H1 (cell line): Measurements from ENCODE around the gene LTA4H. TPM values are rescaled to one million over a fixed set of nuclear protein-coding genes. Genes with fewer than 3 reads are reported as not detected.

Experiments used
- CBX8 ChIP-seq: fragments of 300-800, 300-1000 bp; sonication (generic); IDR thresholded peaks from 2 replicates; pipeline ENCODE4 v1.7.1; 2016; ENCODE audit warnings: low read depth, low read length, borderline replicate concordance
- KDM4A ChIP-seq: IDR thresholded peaks from one replicate; pipeline ENCODE4 v1.7.1; 2012; ENCODE audit warnings: low read depth, mild to moderate bottlenecking, moderate library complexity, low read length, inconsistent platforms; ENCODE audit not compliant: severe bottlenecking
- SIN3A ChIP-seq, 2 experiments: IDR thresholded peaks in 1 of 2; conservative IDR thresholded peaks in 1 of 2; 2 replicates each; pipeline ENCODE4 v1.6.1; 2011 to 2012; ENCODE audit warnings: low read length in 2 of 2, improper control_type of control experiment in 1 of 2, low read depth in 1 of 2, mild to moderate bottlenecking in 1 of 2
- SIRT6 ChIP-seq: IDR thresholded peaks from one replicate; pipeline ENCODE4 v1.7.1; 2012; ENCODE audit warnings: low read length, inconsistent platforms
- TCF12 ChIP-seq: IDR thresholded peaks from 2 replicates; pipeline ENCODE4 v1.6.1; 2011; ENCODE audit warnings: low read depth, mild to moderate bottlenecking, low read length
- polyA plus RNA-seq, 7 experiments: library from polyadenylated mRNA; depleted of rRNA in 3 of 7; stranded (reverse) in 5 of 7; unstranded in 2 of 7; fragments of >200 nt in 5 of 7; fragments of 200-250 nt in 2 of 7; gene quantifications; 1 replicate in 5 of 7; 2 replicates in 1 of 7; 4 replicates in 1 of 7; pipeline versions ENCODE4 v1.2.1 to v1.2.3, GENCODE V29; 2011 to 2013; ENCODE audit warnings: missing spikeins in 2 of 7, mixed read lengths in 2 of 7
- total RNA-seq: library from RNA; stranded (reverse); fragmentation: NEBNext Ultra II Directional; extraction: Animal tissue kit (Norgen Biotek cat#: 25700); gene quantifications from 2 replicates; pipeline ENCODE4 v1.2.1, GENCODE V29; 2021

The LTA4H gene
- total and polyA plus RNA-seq, 2 of the 8 experiments (the other 6 are each of a cell fraction or from before 2014, with no cell fraction given): 106 to 167 TPM

DNA sequence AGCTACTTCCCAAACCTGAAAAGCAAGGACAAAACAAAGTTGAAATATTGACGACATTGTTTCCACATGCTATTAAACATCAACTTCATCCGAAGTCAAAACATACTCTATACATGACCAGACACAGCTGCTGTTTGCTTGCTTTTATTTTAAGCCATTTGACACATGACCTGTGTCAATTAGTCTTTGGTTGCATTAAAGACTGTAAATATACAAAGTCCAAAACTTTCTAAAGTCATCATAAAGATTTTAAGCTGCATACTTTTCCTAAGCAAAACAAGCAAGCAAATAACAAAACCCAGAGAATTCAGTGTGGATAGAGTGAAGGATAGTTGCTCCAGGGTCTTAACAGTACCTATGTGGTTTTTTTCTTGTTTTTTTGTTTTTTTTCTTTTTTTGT, 61.0 kb downstream of the LTA4H start (continued):
- TF ChIP-seq SIRT6 (no peak), KDM4A (no peak), SIN3A (conservative IDR thresholded peaks at IDR 0.05 in 1 of 2, IDR thresholded peaks at IDR 0.05 in 1 of 2; ENCODE audit: low read depth in 1 of 2, low read length in 2 of 2) (no peak), TCF12 (no peak), CBX8 (no peak)
